BE2C (cell line): ENCODE measurements around the gene BTNL3.

ENCODE experiments used
- DNase-seq: peaks from one replicate; pipeline ENCODE4 v3.0.0-alpha.2; 2020
- H3K27me3 ChIP-seq: fragments of 250-450 bp; sonication (Bioruptor Pico); 2 replicates; pipeline ENCODE4 v1.5.1; 2020; ENCODE audit warnings: mild to moderate bottlenecking
- H3K36me3 ChIP-seq: fragments of 250-450 bp; sonication (Bioruptor Pico); 2 replicates; pipeline ENCODE4 v1.5.1; 2020; ENCODE audit warnings: mild to moderate bottlenecking
- H3K4me1 ChIP-seq: fragments of 250-450 bp; sonication (Bioruptor Pico); 2 replicates; pipeline ENCODE4 v1.5.1; 2020
- H3K4me3 ChIP-seq: 2 replicates; pipeline ENCODE4 v1.5.1; 2011; ENCODE audit warnings: low read depth, low read length
- H3K9me3 ChIP-seq: fragments of 250-450 bp; sonication (Bioruptor Pico); 2 replicates; pipeline ENCODE4 v1.5.1; 2020
- TF ChIP-seq, protein P1 (sequence below): IDR thresholded peaks from 2 replicates; pipeline ENCODE4 v1.5.1; 2012; ENCODE audit warnings: mild to moderate bottlenecking, low read depth, low read length

Gene BTNL3

DNA sequence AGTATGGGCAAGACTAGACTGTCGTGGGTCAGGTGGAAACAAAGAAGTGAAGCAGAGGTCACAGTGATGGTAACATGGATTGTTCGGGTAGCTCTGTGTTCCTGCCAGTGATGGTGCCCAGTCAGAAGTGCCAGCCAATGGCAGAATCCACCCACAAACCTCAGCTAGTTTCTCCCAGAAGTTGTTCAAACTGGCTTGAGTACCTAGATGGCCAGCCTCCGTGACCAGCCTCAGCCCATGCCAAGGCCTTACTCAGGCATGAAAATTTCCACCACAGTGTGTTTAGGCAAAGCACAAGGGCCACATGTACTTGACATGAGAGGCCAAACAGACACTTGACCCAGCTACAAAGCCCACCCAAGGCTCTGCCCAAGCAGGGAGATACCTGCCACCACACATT is 32.0 kb downstream of the BTNL3 start:
- H3K4me1 ChIP-seq: no peaks in the 10 kb centered on the region
- no peaks in the 10 kb centered on the region for H3K27me3 ChIP-seq
- TF ChIP-seq, protein P1, sequence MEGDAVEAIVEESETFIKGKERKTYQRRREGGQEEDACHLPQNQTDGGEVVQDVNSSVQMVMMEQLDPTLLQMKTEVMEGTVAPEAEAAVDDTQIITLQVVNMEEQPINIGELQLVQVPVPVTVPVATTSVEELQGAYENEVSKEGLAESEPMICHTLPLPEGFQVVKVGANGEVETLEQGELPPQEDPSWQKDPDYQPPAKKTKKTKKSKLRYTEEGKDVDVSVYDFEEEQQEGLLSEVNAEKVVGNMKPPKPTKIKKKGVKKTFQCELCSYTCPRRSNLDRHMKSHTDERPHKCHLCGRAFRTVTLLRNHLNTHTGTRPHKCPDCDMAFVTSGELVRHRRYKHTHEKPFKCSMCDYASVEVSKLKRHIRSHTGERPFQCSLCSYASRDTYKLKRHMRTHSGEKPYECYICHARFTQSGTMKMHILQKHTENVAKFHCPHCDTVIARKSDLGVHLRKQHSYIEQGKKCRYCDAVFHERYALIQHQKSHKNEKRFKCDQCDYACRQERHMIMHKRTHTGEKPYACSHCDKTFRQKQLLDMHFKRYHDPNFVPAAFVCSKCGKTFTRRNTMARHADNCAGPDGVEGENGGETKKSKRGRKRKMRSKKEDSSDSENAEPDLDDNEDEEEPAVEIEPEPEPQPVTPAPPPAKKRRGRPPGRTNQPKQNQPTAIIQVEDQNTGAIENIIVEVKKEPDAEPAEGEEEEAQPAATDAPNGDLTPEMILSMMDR: no peak

DNA sequence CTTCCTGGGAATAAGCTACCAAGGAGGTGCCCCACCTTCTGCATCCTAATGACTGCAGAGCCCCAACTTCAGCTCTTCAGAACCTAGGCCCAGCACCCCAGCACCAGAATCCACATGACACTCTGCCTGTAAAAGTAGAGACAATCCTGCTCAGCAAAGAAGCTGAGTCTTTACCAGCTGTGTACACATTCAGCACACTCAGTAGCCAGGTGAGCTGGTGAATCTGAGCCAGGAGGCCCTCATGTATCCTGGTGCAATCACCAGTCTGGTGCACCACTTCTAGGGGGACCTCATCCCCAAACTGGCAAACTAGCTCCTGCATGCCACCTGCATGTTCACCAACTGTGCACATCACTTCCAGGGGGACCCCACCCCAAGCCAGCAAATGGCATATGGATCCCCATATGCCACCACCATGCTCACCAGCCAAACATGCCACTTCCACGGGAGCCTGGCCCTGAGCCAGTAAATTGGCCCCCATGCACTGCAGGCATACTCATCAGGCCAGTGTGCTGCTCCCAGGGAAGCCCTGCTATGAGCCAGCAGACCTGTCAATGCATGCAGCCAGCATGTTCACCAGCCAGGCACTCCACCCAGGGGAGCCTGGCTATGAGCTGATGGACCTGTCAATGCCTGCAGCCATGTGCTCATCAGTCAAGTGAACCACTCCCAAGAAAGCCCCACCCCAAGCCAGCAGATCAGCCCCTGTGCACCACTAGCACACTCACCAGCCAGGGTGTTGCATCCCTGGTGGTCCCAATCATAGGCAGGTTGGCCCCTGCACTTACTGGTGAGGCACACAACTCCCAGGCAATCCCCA is 35.8 kb downstream of the BTNL3 start:
- DNase-seq: no peak
- H3K27me3 ChIP-seq: no peaks in the 10 kb centered on the region
- H3K9me3 ChIP-seq: no peaks in the 10 kb centered on the region
- TF ChIP-seq, protein P1: no peak
- H3K36me3 ChIP-seq: no peaks in the 10 kb centered on the region
- no peaks in the 10 kb centered on the region for H3K4me1 ChIP-seq
- no peak overlapping the region for H3K4me3 ChIP-seq

More for the DNA sequence above, 32.0 kb downstream of the BTNL3 start:
- Histone ChIP-seq H3K36me3 (no peaks in the 10 kb centered on the region), H3K9me3 (no peaks in the 10 kb centered on the region), H3K4me3 (no peak overlapping the region)
- DNase-seq: no peak

DNA sequence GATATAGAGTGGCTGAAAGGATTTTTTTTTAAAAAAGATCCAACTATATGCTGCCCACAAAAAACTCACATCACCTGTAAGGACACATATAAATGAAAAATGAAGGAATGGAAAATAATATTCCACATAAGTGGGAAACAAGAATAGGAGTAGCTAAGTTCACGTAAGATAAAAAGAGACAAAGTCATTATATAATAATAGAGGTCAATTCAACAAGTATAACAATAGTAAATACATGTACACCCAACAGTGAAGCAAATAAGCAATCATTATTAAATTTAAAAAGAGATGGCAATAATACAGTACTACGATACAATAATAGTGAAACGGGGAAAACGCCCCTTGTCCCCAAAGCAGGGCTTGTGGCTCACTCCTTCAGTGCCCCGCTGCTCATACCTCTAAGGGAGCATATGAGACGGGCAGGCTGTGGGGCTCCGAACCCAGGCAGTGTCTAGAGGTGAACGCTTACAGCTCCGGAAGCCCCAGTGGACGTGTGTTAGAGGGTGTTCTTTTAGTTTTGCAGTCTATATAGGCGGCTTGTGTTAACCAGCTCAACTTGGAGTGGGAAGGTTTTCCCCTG is 38.9 kb downstream of the BTNL3 start:
- TF ChIP-seq, protein P1: no peak
- no peak for DNase-seq
- Histone ChIP-seq H3K4me3 (no peak overlapping the region), H3K27me3 (no peaks in the 10 kb centered on the region), H3K4me1 (no peaks in the 10 kb centered on the region), H3K9me3 (no peaks in the 10 kb centered on the region), H3K36me3 (no peaks in the 10 kb centered on the region)

DNA sequence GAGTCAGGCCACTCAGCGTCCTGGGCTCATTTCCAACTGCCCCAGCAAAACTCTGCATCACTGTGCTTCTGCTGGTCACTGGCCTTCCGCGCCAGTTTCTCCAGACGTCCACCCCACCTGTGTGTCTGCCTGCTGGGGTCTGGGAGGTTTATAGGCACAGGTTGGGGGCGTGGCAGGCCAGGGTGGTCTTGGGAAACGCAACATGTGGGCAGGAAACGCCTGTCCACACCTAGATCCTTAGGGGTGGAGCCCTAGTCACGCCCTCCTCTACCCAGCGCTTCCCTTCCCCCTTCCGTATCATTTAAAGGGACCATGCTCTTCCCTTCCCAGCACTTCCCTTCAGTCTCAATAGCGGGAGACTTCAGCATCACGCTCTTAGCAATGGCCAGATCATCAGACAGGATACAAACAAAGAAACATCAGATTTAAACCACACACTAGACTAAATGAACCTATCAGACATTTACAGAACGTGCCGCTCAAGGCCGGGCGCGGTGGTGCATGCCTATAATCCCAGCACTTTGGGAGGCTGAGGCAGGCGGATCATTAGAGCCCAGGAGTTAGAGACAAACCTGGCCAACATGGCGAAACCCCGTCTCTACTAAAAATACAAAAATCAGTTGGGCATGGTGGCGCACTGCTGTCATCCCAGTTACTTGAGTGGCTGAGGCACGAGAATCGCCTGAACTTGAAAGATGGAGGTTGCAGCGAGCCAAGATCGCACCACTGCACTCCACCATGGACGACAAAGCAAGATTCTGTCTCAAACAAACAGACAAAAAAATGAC is 39.6 kb downstream of the BTNL3 start:
- Histone ChIP-seq H3K4me1 (no peaks in the 10 kb centered on the region), H3K4me3 (no peak overlapping the region), H3K36me3 (no peaks in the 10 kb centered on the region), H3K9me3 (no peaks in the 10 kb centered on the region), H3K27me3 (no peaks in the 10 kb centered on the region)
- no peak for DNase-seq
- TF ChIP-seq, protein P1: no peak

DNA sequence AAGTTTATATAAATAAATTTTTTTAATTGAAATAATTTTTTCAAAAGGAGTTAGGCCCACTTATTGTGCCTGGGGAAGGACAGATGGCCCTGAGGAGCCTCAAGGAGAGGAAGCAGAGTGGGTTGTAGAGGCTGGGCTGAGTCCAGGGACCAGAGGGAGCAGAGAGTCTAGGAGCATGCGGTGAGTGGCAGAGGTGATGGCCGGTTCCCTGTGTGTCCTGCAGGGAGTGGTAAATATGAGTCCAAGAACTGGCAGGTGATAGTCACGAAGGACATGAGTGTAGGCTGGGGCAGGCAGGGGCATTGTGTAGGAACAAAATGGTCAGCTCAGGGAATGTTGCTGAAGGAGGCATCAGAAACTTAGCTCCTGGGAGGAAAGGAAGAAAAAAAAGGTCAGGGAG is 43.1 kb downstream of the BTNL3 start:
- no peak for DNase-seq
- Histone ChIP-seq H3K9me3 (no peaks in the 10 kb centered on the region), H3K27me3 (no peaks in the 10 kb centered on the region), H3K36me3 (no peaks in the 10 kb centered on the region), H3K4me1 (no peaks in the 10 kb centered on the region), H3K4me3 (no peak overlapping the region)
- TF ChIP-seq, protein P1: no peak
